ENCODE data around the gene RPS14.
A peak's percentile ranks its signal among the peaks of the same experiment; 100 is the strongest.

The RPS14 gene

DNA sequence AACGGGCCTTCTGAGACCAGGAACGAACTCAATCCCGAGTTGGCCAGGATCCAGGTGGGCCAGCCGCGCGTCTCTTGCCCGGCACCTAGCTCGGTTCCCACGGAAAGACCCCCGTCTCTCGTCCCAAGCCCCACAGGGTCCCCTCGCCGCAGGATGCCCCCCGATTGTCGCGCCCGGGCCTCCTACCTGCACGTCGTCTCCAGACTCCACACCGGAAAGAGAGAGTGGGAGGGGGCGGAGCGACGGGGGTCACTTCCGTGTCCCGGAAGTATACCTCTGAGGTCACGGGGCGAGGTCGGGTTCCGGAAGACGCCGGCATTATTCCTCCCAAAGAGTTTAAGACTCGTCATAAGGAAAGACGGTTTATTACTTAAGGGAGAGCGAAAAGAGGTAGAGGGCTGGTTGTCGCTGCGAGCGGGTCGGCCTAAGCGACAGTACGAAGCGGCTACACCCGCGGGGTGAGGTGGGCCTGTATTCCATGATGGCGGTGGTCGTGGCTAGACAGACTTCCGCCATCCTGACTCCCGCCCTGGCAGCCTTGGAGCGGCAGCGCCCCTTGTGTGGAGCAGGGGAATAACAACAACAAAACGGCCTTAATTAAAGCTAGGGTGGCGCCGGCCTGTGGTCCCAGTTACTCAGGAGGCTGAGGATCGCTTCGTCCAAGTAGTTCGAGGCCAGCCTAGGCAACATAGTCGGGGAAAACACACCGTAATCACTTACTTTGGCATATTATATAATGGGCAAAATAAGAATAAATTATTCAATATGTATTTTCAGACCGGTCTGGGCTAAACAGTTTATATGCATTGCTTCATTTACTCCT is at the start of gene RPS14:
RPS14 (minus strand) TSS at position 223 of the 823 bp plus-strand sequence. CDS start 2,006 bp downstream, outside the sequence.
- peak; percentile 87 for DNase-seq (ENCODE audit: low read depth)

- no peak for DNase-seq (ENCODE audit: low read depth)
Measured at GRCh38 chr5:150498971-150499370, 49.4 kb upstream of the RPS14 start.

DNA sequence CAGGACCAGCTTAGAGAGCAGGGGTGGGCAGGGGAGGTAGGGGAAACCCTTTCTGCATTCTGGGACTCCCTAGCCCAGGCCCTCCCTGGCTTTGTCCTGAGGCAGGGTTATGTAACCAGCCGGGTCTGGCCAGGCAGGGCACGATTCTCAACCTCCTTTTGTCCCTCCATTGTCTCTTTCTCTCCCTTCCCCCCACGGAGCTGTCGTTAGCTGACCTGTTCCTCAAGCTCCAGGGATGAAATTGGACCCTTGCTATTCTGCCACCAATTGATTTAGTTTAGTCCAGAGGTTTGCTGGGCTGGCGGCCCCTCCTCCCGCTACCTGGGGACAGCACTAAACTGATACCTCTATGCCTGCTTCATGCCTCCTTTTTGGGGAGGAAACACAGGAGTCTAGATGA is 49.0 kb upstream of the RPS14 start:
- DNase-seq (ENCODE audit: low read depth) = no peak

GRCh38 chr5:150497989-150498317 is 48.4 kb upstream of the RPS14 start:
- no peak for DNase-seq (ENCODE audit: low read depth)

GRCh38 chr5:150497274-150497988 is 47.9 kb upstream of the RPS14 start:
- no peak for DNase-seq (ENCODE audit: low read depth)

DNA sequence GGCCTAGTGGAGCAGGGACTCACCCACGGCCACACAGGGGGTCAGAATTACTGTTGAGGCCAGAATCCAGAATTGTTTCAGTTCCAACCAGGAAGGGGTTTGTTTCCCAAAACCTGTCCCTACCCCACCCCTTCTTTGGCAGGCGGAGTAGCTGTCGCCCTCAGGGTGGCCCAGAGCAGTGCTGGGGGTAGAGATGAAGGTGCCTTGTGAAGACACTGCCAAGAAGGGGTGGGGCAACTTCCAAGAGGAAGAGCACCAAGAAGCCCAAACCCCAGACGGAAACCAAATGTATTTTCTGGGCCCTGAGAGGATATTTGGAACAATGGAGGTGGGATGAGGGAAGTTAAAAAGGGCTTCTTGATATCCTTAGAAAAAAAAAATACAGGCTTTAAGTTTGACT is 47.0 kb upstream of the RPS14 start:
- DNase-seq (ENCODE audit: low read depth) = no peak

DNA sequence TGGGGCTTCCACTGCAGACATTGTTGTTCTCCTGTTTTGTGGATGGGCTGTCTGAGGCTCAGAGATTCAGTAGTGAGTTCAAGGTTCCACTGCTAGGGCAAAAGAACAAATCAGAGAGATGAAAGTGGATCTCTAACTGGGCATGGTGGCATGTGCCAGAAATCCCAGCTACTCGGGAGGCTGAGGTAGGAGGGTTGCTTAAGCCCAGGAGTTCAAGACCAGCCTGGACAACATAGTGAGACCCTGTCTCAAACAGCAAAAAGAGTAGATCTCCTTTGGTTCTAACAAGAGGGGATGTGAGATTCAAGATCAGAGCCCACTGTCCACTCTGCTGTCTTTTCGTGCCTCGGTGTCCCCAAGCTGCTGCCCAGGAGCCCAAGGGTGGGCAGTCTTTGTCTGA is 46.6 kb upstream of the RPS14 start:
- DNase-seq (ENCODE audit: low read depth) = no peak

- DNase-seq (ENCODE audit: low read depth) = no peak
Measured at GRCh38 chr5:150492621-150493020, 43.1 kb upstream of the RPS14 start.

DNA sequence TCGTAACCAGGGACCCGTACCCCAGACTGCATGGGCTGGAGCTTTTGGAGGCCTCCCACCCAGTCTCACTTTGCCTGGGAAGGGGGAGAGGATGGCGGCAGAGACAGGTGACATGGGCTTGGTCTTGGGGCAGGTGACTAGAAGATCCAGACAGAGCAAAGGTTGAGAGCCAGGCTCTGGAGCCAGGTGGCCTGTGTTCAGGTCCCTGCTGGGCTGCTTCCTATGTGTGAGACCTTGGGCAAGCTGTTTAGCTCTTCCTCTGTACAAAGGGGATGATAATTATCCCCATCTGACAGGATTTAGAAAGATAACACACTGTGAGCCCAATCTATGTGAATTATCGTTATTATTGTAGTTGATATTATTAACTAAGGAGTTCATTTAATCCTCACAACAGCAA is 42.3 kb upstream of the RPS14 start:
- DNase-seq (ENCODE audit: low read depth) = no peak

GRCh38 chr5:150490754-150491153 is 41.2 kb upstream of the RPS14 start:
- DNase-seq (ENCODE audit: low read depth) = no peak

DNA sequence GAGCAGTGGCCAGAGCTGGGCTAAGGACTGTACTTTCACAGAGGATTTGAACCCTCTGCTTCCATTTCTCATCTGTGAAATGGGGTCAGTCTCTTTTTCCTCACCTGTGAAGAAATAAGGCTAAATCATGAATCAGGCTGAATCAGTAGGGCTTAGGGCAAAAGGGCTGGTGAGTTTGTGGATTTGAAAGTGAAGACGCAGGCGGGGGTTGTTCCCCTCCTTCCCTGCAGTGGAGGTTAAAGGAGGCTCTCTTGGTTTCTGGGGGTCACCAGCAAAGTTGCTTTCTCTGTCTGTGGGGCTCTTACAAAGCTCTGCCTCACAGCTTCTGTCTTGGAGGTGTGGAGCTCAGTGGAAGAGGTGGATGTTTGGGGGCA is 40.7 kb upstream of the RPS14 start:
- DNase-seq (ENCODE audit: low read depth) = no peak

DNA sequence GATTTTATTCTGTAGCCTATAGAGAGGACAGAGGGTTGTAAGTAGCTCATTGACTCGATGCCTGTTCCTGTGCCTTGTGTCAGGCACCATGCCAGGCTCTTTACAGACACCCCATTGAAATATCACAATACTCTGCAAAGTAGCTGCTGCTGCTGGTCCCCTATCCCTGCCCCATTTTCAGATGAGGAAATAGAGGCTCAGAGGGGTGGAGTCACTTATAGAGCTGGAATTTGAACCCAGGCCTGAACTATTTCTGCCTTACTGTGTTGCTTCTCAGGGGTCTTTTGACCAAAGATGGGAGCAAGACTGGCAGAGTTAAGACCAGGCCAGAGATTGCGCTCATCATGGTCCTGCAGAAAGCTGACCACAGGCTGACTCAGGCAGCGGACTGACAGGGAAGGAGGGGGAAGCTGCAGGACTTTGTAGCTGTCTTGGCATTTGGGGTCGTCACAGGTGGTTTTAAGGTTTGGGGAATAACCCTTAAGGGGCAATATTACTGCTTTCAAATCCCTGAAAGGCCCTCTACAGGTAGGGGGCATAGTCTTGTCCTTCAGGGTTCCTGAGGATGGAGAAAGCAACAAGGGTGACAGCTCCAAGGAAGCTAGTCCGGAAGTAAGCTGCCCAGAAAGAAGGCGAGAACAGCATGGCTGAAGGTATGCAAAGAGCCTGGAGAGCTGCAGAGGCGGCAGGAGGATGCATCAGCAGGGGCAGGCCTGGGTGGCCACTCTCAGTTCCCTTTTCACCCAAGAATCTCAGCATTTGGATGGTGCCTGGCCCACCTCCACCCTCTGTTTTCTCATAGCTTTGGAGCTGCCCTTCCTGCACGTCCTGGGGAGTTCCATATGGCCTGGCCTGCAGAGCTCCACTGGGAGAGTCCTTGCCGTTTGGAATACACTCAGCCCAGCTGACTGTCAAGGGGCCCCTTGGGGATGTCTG is 40.1 kb upstream of the RPS14 start:
- no peak for DNase-seq (ENCODE audit: low read depth)

GRCh38 chr5:150488519-150489359 is 39.2 kb upstream of the RPS14 start:
- no peak for DNase-seq (ENCODE audit: low read depth)

- DNase-seq (ENCODE audit: low read depth) = no peak
Measured at GRCh38 chr5:150487199-150488061, 37.9 kb upstream of the RPS14 start.

DNA sequence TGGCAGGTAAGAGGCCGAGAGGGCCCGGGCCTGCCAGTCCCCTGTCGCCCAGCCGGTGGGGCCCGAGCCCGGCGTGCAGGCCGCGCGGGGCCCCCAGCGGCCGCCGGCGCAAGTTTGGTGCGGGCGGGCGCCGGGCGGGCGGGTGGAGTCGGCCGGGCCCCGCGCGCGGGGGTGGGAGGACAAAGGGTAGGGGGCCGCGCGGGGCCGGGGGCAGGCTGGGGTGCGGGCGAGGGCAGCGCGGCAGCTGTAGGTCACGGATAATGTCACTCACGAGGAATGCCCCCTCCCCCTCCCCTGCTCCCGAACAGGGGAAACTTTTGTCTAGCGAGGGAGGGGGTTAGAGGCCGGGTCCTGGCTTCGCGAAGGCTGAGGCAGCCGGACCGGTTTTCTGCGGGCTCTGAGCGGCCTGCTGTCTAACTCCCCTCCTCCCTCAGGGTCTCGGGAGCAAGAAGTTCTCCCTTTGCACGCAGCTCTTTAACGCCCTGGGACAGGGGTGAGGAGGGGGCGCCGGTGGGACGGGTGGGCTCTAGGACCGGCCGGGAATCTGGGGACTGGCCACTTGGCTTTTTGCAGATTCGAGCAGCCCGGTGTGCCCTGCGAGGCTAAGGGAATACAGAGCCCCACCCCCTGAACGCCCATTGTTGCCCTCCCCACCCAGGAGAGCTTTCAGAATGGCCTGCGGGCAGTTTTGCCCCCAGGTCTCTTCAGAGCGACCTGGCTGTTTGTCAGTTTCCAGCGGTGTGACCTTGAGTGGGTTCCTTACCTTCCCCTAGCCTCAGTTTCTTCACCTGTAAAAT is 37.1 kb upstream of the RPS14 start:
- DNase-seq (ENCODE audit: low read depth) = no peak

DNA sequence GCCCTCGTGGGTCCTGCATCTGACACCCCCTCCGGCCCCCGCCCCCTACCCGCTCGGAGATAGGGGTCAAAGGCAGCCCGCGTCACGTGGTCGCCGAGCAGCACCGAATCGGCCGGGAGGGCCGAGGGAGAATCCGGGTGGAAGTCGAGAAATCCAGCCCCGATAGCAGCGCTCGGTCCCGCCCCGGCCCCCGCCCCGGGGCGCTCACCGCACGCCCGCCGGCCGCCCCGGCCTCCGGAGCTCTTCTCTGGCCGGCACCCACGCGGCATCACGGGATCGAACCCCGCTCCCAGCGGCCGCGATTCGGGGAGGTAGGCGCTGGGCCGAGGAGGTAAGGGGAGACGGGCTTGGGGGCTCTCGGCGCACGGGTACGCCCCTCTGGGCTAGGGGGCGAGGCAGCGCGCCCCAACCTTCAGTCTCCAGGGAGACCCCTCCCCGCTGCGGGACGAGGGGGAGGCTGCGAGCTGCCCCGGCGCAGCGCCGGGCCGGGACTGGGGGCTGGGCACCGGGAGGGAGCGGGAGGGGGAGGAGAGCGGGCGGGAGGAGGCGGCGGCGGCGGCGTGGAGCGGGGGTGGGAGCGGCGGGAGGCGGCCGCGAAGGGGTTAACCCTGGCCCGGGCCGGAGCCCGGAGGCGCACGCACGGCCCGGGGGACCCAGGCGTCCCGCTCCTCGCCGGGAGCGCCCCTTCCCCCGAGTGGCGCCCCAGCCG is 36.3 kb upstream of the RPS14 start:
- DNase-seq (ENCODE audit: low read depth) = no peak

- DNase-seq (ENCODE audit: low read depth) = no peak
Measured at GRCh38 chr5:150484964-150485692, 35.6 kb upstream of the RPS14 start.

DNA sequence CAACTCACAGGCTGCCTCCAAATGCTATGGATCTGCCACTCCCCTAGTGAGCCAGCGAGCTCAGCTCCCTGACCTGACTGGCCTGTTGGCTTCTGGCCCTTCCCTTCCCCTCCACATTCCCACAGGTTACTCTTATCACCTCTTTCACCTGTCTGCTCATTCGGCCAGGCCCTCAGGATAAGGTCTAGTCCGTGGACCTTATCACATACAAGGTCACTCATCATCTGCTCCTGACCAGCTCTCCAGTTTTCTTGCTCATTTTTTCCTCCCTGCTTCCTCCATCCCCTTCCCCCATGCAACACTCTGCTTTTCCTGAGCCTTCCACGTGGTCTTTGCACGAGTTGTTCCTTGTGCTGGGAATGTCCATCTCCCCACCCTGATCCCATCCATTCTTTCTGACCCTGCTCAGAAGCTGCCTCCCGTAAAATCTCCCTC is 32.5 kb upstream of the RPS14 start:
- DNase-seq (ENCODE audit: low read depth) = no peak

DNA sequence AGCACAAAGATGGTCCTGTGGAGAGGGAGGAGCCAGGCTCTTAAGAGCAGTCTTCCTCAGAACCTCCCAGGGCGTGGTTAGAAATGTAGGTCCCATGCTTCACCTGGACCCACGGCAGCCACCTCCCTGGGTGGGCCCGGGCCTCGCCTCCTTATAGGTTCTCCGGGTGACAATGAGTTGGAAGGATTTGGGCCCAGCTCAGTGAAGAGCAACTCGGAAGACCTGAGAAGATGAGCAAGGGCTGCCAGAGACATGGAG is 32.1 kb upstream of the RPS14 start:
- no peak for DNase-seq (ENCODE audit: low read depth)
